H1 (cell line): ENCODE results near the gene LRRC8D.

ENCODE experiments used
- CEBPB ChIP-seq: IDR thresholded peaks from 2 replicates; pipeline ENCODE4 v1.6.1; 2012; ENCODE audit warnings: low read depth, low read length
- CHD1 ChIP-seq: IDR thresholded peaks from 2 replicates; pipeline ENCODE4 v1.6.1; 2012; ENCODE audit warnings: low read depth, low read length, improper control_type of control experiment
- GTF2F1 ChIP-seq: IDR thresholded peaks from 2 replicates; pipeline ENCODE4 v1.6.1; 2012; ENCODE audit warnings: low read depth, low read length, improper control_type of control experiment, borderline replicate concordance
- JUN ChIP-seq: IDR thresholded peaks from 2 replicates; pipeline ENCODE4 v1.6.1; 2011; ENCODE audit warnings: low read depth, mild to moderate bottlenecking, improper control_type of control experiment, low read length
- JUND ChIP-seq: IDR thresholded peaks from 2 replicates; pipeline ENCODE4 v1.6.1; 2011; ENCODE audit warnings: mild to moderate bottlenecking, improper control_type of control experiment, low read length
- POLR2AphosphoS5 ChIP-seq: IDR thresholded peaks from 2 replicates; pipeline ENCODE4 v1.6.1; 2011; ENCODE audit warnings: low read depth, low read length
- TAF1 ChIP-seq: IDR thresholded peaks from 2 replicates; pipeline ENCODE4 v1.6.1; 2011; ENCODE audit warnings: mild to moderate bottlenecking, low read depth, low read length
- ZNF274 ChIP-seq: IDR thresholded peaks from 2 replicates; pipeline ENCODE4 v1.7.0; 2012; ENCODE audit warnings: low read length, borderline replicate concordance; ENCODE audit errors: extremely low read depth
- TF ChIP-seq, protein P1 (sequence below), 3 experiments: IDR thresholded peaks; 1 replicate in 2 of 3; 2 replicates in 1 of 3; pipeline versions ENCODE4 v1.5.1 to v1.6.1; 2011; ENCODE audit warnings: low read length in 3 of 3, mild to moderate bottlenecking in 3 of 3, inconsistent platforms in 2 of 3, low read depth in 1 of 3, moderate library complexity in 1 of 3; ENCODE audit not compliant: insufficient read depth in 1 of 3; ENCODE audit errors: control extremely low read depth in 1 of 3
- TF ChIP-seq, protein P2 (sequence below): IDR thresholded peaks from 2 replicates; pipeline ENCODE4 v1.6.1; 2012; ENCODE audit warnings: low read length, inconsistent platforms

DNA sequence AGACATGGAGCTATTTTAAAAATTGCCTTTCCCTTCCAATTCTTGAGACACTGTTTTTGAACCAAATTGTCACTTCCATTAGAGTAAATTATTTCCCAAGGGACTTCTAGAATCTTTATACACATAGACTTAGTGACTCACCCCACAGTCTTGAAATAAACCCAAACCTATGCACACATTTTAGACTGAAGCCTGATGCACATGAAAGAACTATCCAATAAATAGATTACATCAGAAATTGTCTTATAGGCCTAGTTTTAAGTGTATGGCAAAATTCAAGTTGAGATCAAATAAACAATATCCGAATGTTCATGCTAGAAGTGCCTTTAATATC lies 141.9 kb downstream of the LRRC8D start:
- TF ChIP-seq JUND (no peak), CHD1 (no peak), JUN (no peak), GTF2F1 (no peak), CEBPB (no peak), POLR2AphosphoS5 (no peak), TAF1 (no peak), ZNF274 (no peak)
- TF ChIP-seq, protein P1, sequence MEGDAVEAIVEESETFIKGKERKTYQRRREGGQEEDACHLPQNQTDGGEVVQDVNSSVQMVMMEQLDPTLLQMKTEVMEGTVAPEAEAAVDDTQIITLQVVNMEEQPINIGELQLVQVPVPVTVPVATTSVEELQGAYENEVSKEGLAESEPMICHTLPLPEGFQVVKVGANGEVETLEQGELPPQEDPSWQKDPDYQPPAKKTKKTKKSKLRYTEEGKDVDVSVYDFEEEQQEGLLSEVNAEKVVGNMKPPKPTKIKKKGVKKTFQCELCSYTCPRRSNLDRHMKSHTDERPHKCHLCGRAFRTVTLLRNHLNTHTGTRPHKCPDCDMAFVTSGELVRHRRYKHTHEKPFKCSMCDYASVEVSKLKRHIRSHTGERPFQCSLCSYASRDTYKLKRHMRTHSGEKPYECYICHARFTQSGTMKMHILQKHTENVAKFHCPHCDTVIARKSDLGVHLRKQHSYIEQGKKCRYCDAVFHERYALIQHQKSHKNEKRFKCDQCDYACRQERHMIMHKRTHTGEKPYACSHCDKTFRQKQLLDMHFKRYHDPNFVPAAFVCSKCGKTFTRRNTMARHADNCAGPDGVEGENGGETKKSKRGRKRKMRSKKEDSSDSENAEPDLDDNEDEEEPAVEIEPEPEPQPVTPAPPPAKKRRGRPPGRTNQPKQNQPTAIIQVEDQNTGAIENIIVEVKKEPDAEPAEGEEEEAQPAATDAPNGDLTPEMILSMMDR (IDR thresholded peaks at IDR 0.05; ENCODE audit: control extremely low read depth in 1 of 3, insufficient read depth in 1 of 3, low read depth in 1 of 3, low read length in 3 of 3), result no peak
- TF ChIP-seq, protein P2, sequence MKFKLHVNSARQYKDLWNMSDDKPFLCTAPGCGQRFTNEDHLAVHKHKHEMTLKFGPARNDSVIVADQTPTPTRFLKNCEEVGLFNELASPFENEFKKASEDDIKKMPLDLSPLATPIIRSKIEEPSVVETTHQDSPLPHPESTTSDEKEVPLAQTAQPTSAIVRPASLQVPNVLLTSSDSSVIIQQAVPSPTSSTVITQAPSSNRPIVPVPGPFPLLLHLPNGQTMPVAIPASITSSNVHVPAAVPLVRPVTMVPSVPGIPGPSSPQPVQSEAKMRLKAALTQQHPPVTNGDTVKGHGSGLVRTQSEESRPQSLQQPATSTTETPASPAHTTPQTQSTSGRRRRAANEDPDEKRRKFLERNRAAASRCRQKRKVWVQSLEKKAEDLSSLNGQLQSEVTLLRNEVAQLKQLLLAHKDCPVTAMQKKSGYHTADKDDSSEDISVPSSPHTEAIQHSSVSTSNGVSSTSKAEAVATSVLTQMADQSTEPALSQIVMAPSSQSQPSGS, result no peak
